H1 (cell line): ENCODE data around the gene KDSR. TPM values are rescaled to one million over a fixed set of nuclear protein-coding genes. Genes with fewer than 3 reads are reported as not detected.

Experiments used
- CTCF ChIA-PET: fragments of 300-600 bp; sonication (Branson Sonifier 250); formaldehyde crosslinking; loops from one replicate; lab custom pipeline; 2021; ENCODE audit not compliant: partially characterized antibody; lab: Charles Lee
- POLR2A ChIA-PET: fragments of 300-600 bp; sonication (Branson Sonifier 250); formaldehyde crosslinking; loops from one replicate; lab custom pipeline; 2021; ENCODE audit warnings: inconsistent platforms; ENCODE audit not compliant: partially characterized antibody; lab: Charles Lee
- DNase-seq, 2 experiments: peaks; one replicate each; pipeline versions ENCODE4 v3.0.0 to v3.0.0-alpha.2; 2010 to 2022; ENCODE audit warnings: low spot score in 2 of 2, low read depth in 1 of 2, mixed read lengths in 1 of 2
- FAIRE-seq: peaks from 2 replicates; lab custom pipeline; 2011; peaks lifted over from hg19 to GRCh38; lab: Jason Lieb, UNC
- H2AFZ ChIP-seq: 2 replicates; pipeline ENCODE4 v1.8.1; 2012; ENCODE audit warnings: low read length, inconsistent platforms
- H2AK5ac ChIP-seq: 2 replicates; pipeline ENCODE4 v1.6.1; 2013; ENCODE audit warnings: low read depth, low read length
- H2BK120ac ChIP-seq: replicated peaks from 2 replicates; pipeline ENCODE3; 2013; ENCODE audit warnings: low read depth, low read length, inconsistent platforms
- H2BK12ac ChIP-seq: 2 replicates; pipeline ENCODE4 v1.6.1; 2013; ENCODE audit warnings: low read depth, low read length
- H2BK15ac ChIP-seq: 2 replicates; pipeline ENCODE4 v1.6.1; 2013; ENCODE audit warnings: low read length
- H2BK20ac ChIP-seq: 2 replicates; pipeline ENCODE4 v1.6.1; 2013; ENCODE audit warnings: low read length
- H2BK5ac ChIP-seq: 2 replicates; pipeline ENCODE4 v1.6.1; 2013; ENCODE audit warnings: low read depth, low read length
- H3K14ac ChIP-seq: 2 replicates; pipeline ENCODE4 v1.6.1; 2013; ENCODE audit warnings: inconsistent platforms; ENCODE audit not compliant: insufficient read length
- H3K18ac ChIP-seq: 2 replicates; pipeline ENCODE4 v1.6.1; 2013; ENCODE audit warnings: low read length; ENCODE audit errors: extremely low read depth
- H3K23ac ChIP-seq: 2 replicates; pipeline ENCODE4 v1.6.1; 2013; ENCODE audit warnings: inconsistent platforms; ENCODE audit not compliant: insufficient read length
- H3K23me2 ChIP-seq: 2 replicates; pipeline ENCODE4 v1.6.1; 2013; ENCODE audit warnings: low read depth, low read length
- H3K27ac ChIP-seq: 2 replicates; pipeline ENCODE4 v1.6.1; 2011; ENCODE audit warnings: low read depth, low read length, inconsistent platforms
- H3K27me3 ChIP-seq, 4 experiments: replicated peaks in 1 of 4; 1 replicate in 1 of 4; 2 replicates in 3 of 4; pipeline versions ENCODE4 v1.6.1 to v1.8.1; 2011 to 2013; ENCODE audit warnings: low read length in 3 of 4, mild to moderate bottlenecking in 3 of 4, inconsistent platforms in 2 of 4, mixed read lengths in 2 of 4, moderate library complexity in 1 of 4; ENCODE audit not compliant: control insufficient read depth in 3 of 4, insufficient read depth in 3 of 4; ENCODE audit errors: extremely low read depth in 1 of 4
- H3K36me3 ChIP-seq, 4 experiments: 2 replicates each; pipeline versions ENCODE4 v1.6.1 to v1.8.1; 2011 to 2013; ENCODE audit warnings: mild to moderate bottlenecking in 4 of 4, low read length in 3 of 4, moderate library complexity in 2 of 4, control low read depth in 1 of 4, inconsistent platforms in 1 of 4; ENCODE audit not compliant: insufficient read depth in 4 of 4, control insufficient read depth in 2 of 4
- H3K4ac ChIP-seq: replicated peaks from 2 replicates; pipeline ENCODE3; 2013; ENCODE audit warnings: low read length, low read depth, mixed read lengths, inconsistent platforms; ENCODE audit not compliant: insufficient read length
- H3K4me1 ChIP-seq, 4 experiments: replicated peaks in 1 of 4; 1 replicate in 1 of 4; 2 replicates in 3 of 4; pipeline versions ENCODE4 v1.6.1 to v1.8.1; 2011 to 2013; ENCODE audit warnings: low read length in 3 of 4, inconsistent platforms in 2 of 4, mixed read lengths in 1 of 4; ENCODE audit not compliant: insufficient read depth in 4 of 4, control insufficient read depth in 3 of 4
- H3K4me2 ChIP-seq, 2 experiments: 2 replicates each; pipeline versions ENCODE4 v1.6.1 to v1.8.1; 2011 to 2013; ENCODE audit warnings: low read depth in 2 of 2, low read length in 2 of 2, control low read depth in 1 of 2, inconsistent platforms in 1 of 2, mild to moderate bottlenecking in 1 of 2; ENCODE audit not compliant: insufficient read depth in 1 of 2
- H3K4me3 ChIP-seq, 4 experiments: fragments of 200-600, 300-600 bp in 1 of 4; sonication (generic), shearing (Covaris generic), sonication (Bioruptor Twin) in 1 of 4; 2 replicates each; pipeline versions ENCODE4 v1.5.1 to v1.8.1; 2011 to 2016; ENCODE audit warnings: low read length in 4 of 4, low read depth in 3 of 4, control low read depth in 2 of 4, inconsistent platforms in 2 of 4, mild to moderate bottlenecking in 2 of 4, mixed read lengths in 1 of 4, moderate library complexity in 1 of 4; ENCODE audit not compliant: insufficient read depth in 2 of 4; ENCODE audit errors: extremely low read depth in 1 of 4
- H3K56ac ChIP-seq: replicated peaks from 2 replicates; pipeline ENCODE3; 2013; ENCODE audit warnings: low read depth, mild to moderate bottlenecking, mixed read lengths, low read length, inconsistent platforms; ENCODE audit not compliant: insufficient read length
- H3K79me1 ChIP-seq: 2 replicates; pipeline ENCODE4 v1.6.1; 2013; ENCODE audit warnings: low read depth, low read length, control low read depth
- H3K79me2 ChIP-seq, 2 experiments: 2 replicates each; pipeline versions ENCODE4 v1.6.1 to v1.8.1; 2012 to 2013; ENCODE audit warnings: low read length in 2 of 2, mild to moderate bottlenecking in 2 of 2, inconsistent platforms in 1 of 2; ENCODE audit not compliant: insufficient read depth in 2 of 2, control insufficient read depth in 1 of 2
- H3K9ac ChIP-seq, 4 experiments: replicated peaks in 1 of 4; 1 replicate in 1 of 4; 2 replicates in 3 of 4; pipeline versions ENCODE4 v1.6.1 to v1.8.1; 2011 to 2013; ENCODE audit warnings: low read depth in 3 of 4, low read length in 3 of 4, control low read depth in 2 of 4, mild to moderate bottlenecking in 2 of 4, moderate library complexity in 2 of 4, inconsistent platforms in 1 of 4; ENCODE audit errors: extremely low read depth in 1 of 4
- H3K9me3 ChIP-seq, 2 experiments: 2 replicates each; pipeline versions ENCODE4 v1.6.1 to v1.8.1; 2012 to 2013; ENCODE audit warnings: mild to moderate bottlenecking in 2 of 2, moderate library complexity in 2 of 2, control low read depth in 1 of 2, inconsistent platforms in 1 of 2, low read depth in 1 of 2, low read length in 1 of 2, mixed read lengths in 1 of 2; ENCODE audit not compliant: insufficient read depth in 2 of 2
- H4K20me1 ChIP-seq, 2 experiments: replicated peaks in 1 of 2; 2 replicates each; pipeline versions ENCODE3 to v1.8.1; 2011 to 2013; ENCODE audit warnings: inconsistent platforms in 2 of 2, low read length in 2 of 2, mild to moderate bottlenecking in 1 of 2; ENCODE audit not compliant: insufficient read depth in 2 of 2, control insufficient read depth in 1 of 2
- H4K5ac ChIP-seq: 2 replicates; pipeline ENCODE4 v1.6.1; 2013; ENCODE audit warnings: low read length, low read depth, mixed read lengths, inconsistent platforms; ENCODE audit not compliant: insufficient read length
- H4K8ac ChIP-seq: 2 replicates; pipeline ENCODE4 v1.8.0; 2013; ENCODE audit warnings: mild to moderate bottlenecking, moderate library complexity, low read length, inconsistent platforms; ENCODE audit not compliant: insufficient read depth; ENCODE audit errors: extremely low read depth
- H4K91ac ChIP-seq: replicated peaks from 2 replicates; pipeline ENCODE3; 2013; ENCODE audit warnings: low read length, mixed read lengths, inconsistent platforms; ENCODE audit not compliant: insufficient read length
- BACH1 ChIP-seq: IDR thresholded peaks from 2 replicates; pipeline ENCODE4 v1.6.1; 2012; ENCODE audit warnings: low read length, improper control_type of control experiment
- BCL11A ChIP-seq, 2 experiments: IDR thresholded peaks; one replicate each; pipeline ENCODE4 v1.6.1; 2011; ENCODE audit warnings: low read depth in 2 of 2, low read length in 2 of 2, mild to moderate bottlenecking in 2 of 2
- CBX8 ChIP-seq: fragments of 300-800, 300-1000 bp; sonication (generic); IDR thresholded peaks from 2 replicates; pipeline ENCODE4 v1.7.1; 2016; ENCODE audit warnings: low read depth, low read length, borderline replicate concordance
- CREB1 ChIP-seq: IDR thresholded peaks from 2 replicates; pipeline ENCODE4 v1.6.1; 2012; ENCODE audit warnings: inconsistent platforms
- EP300 ChIP-seq, 2 experiments: IDR thresholded peaks; 1 replicate in 1 of 2; 2 replicates in 1 of 2; pipeline ENCODE4 v1.6.1; 2011 to 2012; ENCODE audit warnings: low read depth in 2 of 2, low read length in 2 of 2, mild to moderate bottlenecking in 2 of 2, borderline replicate concordance in 1 of 2, inconsistent platforms in 1 of 2, moderate library complexity in 1 of 2
- GABPA ChIP-seq: IDR thresholded peaks from 2 replicates; pipeline ENCODE4 v1.6.1; 2011; ENCODE audit warnings: mild to moderate bottlenecking, low read length, moderate library complexity, borderline replicate concordance; ENCODE audit not compliant: insufficient read depth
- MAX ChIP-seq: IDR thresholded peaks from 2 replicates; pipeline ENCODE4 v1.6.1; 2012; ENCODE audit warnings: inconsistent platforms
- POLR2AphosphoS5 ChIP-seq: IDR thresholded peaks from 2 replicates; pipeline ENCODE4 v1.6.1; 2011; ENCODE audit warnings: low read depth, low read length
- POU5F1 ChIP-seq: IDR thresholded peaks from 2 replicates; pipeline ENCODE4 v1.6.1; 2011; ENCODE audit warnings: low read depth, mild to moderate bottlenecking, low read length, moderate library complexity
- RFX5 ChIP-seq: IDR thresholded peaks from 2 replicates; pipeline ENCODE4 v1.6.1; 2011; ENCODE audit warnings: low read depth, low read length, improper control_type of control experiment, borderline replicate concordance
- RXRA ChIP-seq: IDR thresholded peaks from 2 replicates; pipeline ENCODE4 v1.6.1; 2011; ENCODE audit warnings: low read depth, mild to moderate bottlenecking, low read length, moderate library complexity; ENCODE audit not compliant: insufficient read depth
- SP2 ChIP-seq: IDR thresholded peaks from 2 replicates; pipeline ENCODE4 v1.6.1; 2012; ENCODE audit warnings: mild to moderate bottlenecking, low read length, inconsistent platforms
- TAF7 ChIP-seq: optimal IDR thresholded peaks from 2 replicates; pipeline ENCODE3; 2011; ENCODE audit warnings: low read depth, mild to moderate bottlenecking, inconsistent platforms, low read length, moderate library complexity, borderline replicate concordance
- WGBS, 2 experiments: shearing (Covaris generic) in 1 of 2; methylation state at CpG; one replicate each; pipeline versions ENCODE4 v1.1.6 to v1.1.7; 2013 to 2015; ENCODE audit warnings: low lambda C conversion rate in 2 of 2, mixed read lengths in 2 of 2, inconsistent platforms in 1 of 2, low coverage in 1 of 2, missing lambda C conversion rate in 1 of 2; ENCODE audit not compliant: insufficient replicate concordance in 2 of 2, insufficient coverage in 1 of 2, insufficient read length in 1 of 2; ENCODE audit errors: extremely low coverage in 1 of 2, missing lambda C conversion rate in 1 of 2; 5-methylcytosine and 5-hydroxymethylcytosine counted together
- polyA plus RNA-seq, 7 experiments: library from polyadenylated mRNA; depleted of rRNA in 3 of 7; stranded (reverse) in 5 of 7; unstranded in 2 of 7; fragments of >200 nt in 5 of 7; fragments of 200-250 nt in 2 of 7; gene quantifications; 1 replicate in 5 of 7; 2 replicates in 1 of 7; 4 replicates in 1 of 7; pipeline versions ENCODE4 v1.2.1 to v1.2.3, GENCODE V29; 2011 to 2013; ENCODE audit warnings: missing spikeins in 2 of 7, mixed read lengths in 2 of 7
- total RNA-seq: library from RNA; stranded (reverse); fragmentation: NEBNext Ultra II Directional; extraction: Animal tissue kit (Norgen Biotek cat#: 25700); gene quantifications from 2 replicates; pipeline ENCODE4 v1.2.1, GENCODE V29; 2021
- TF ChIP-seq, protein P1 (sequence below): IDR thresholded peaks from 2 replicates; pipeline ENCODE4 v1.6.1; 2012; ENCODE audit warnings: low read length, inconsistent platforms

KDSR gene
- total and polyA plus RNA-seq, 2 of the 8 experiments (the other 6 are each of a cell fraction or from before 2014, with no cell fraction given), result 12.4 to 50.5 TPM

DNA sequence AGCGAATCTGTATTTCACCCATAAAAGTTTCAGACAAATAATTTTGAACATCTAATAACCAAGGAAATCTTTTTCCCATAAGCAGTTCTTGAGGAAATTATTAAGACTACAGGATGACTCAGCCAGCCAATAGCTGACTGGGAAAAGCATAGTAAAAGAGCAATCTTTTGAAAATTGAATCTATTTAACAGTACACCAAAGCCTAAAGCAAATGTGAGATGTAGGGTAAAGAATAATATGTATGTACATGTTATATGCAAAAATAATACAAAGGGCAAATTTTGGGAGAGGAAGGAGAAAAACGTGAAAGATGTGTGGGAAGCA lies 12.6 kb upstream of the KDSR start:
- POLR2A ChIA-PET, result no interaction called here
- Histone ChIP-seq H3K9me3 (peaks cover 2 to 4% of the 10 kb centered on the region in 2 experiments; a peak in 1 of 4 replicates), H3K23me2 (no peaks in the 10 kb centered on the region), H2AFZ (no peak overlapping the region), H3K56ac (no peak overlapping the region), H2BK12ac (no peak overlapping the region), H3K9ac (no peak overlapping the region), H3K4me2 (no peak overlapping the region), H3K4me3 (no peak overlapping the region), H3K4ac (no peak overlapping the region), H2BK20ac (no peak overlapping the region), H3K36me3 (no peaks in the 10 kb centered on the region), H3K79me2 (no peaks in the 10 kb centered on the region), H3K4me1 (no peaks in the 10 kb centered on the region), H3K14ac (no peak overlapping the region), H4K20me1 (no peaks in the 10 kb centered on the region), H4K5ac (no peak overlapping the region), H3K27ac (no peak overlapping the region), H3K18ac (no peak overlapping the region), H2BK120ac (no peak overlapping the region), H4K91ac (no peak overlapping the region), H3K27me3 (no peaks in the 10 kb centered on the region), H4K8ac (no peak overlapping the region), H2BK5ac (no peak overlapping the region), H2BK15ac (no peak overlapping the region), H3K79me1 (no peaks in the 10 kb centered on the region), H3K23ac (no peak overlapping the region), H2AK5ac (no peak overlapping the region)
- WGBS, 2 experiments, result 97 to 100% methylated on average over 1 to 2 of the region's 2 CpGs
- CTCF ChIA-PET, result interaction anchor here (0.6 kb wide), 1 partner anchor 133 kb away, joined by 3 read pairs; no protein-coding TSS in a partner anchor
- DNase-seq (no peak), FAIRE-seq (no peak)
- TF ChIP-seq POU5F1, result no peak
- TF ChIP-seq RXRA, result no peak
- TF ChIP-seq SP2, result no peak
- no peak for TF ChIP-seq POLR2AphosphoS5
- no peak for TF ChIP-seq BCL11A (IDR thresholded peaks at IDR 0.05; ENCODE audit: low read depth in 2 of 2, low read length in 2 of 2)
- TF ChIP-seq MAX, result no peak
- TF ChIP-seq BACH1, result no peak
- TF ChIP-seq CREB1, result no peak
- no peak for TF ChIP-seq EP300 (IDR thresholded peaks at IDR 0.05; ENCODE audit: borderline replicate concordance in 1 of 2, low read depth in 2 of 2, low read length in 2 of 2)
- no peak for TF ChIP-seq TAF7
- TF ChIP-seq GABPA, result no peak
- TF ChIP-seq RFX5, result no peak
- TF ChIP-seq CBX8, result no peak
- TF ChIP-seq, protein P1, sequence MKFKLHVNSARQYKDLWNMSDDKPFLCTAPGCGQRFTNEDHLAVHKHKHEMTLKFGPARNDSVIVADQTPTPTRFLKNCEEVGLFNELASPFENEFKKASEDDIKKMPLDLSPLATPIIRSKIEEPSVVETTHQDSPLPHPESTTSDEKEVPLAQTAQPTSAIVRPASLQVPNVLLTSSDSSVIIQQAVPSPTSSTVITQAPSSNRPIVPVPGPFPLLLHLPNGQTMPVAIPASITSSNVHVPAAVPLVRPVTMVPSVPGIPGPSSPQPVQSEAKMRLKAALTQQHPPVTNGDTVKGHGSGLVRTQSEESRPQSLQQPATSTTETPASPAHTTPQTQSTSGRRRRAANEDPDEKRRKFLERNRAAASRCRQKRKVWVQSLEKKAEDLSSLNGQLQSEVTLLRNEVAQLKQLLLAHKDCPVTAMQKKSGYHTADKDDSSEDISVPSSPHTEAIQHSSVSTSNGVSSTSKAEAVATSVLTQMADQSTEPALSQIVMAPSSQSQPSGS, result no peak
